ENCODE data around the gene CA6.
"Not testable (repeated sequence)": the region's sequence is repeated elsewhere in the genome, so short reads cannot be mapped to it uniquely, and the experiment has no call there.

Gene CA6

DNA sequence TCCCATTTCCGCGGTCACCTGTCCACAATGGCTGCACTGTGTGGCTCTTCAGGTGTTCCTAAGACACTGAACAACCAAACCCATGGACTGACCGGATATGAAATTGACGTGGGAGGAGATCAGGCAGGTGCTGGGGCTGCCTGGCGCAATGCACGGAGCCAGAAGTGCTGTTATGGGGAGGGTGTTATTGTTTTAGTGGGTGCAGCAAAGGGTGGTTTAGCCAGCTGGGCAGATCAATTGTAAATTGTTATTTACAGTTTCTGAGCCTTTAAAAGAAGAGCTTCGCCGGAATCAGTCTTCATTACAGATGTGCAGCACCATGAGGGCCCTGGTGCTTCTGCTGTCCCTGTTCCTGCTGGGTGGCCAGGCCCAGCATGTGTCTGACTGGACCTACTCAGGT is at the start of gene CA6:
TSS of gene CA6 (plus strand) at position 301 of the 400 bp plus-strand sequence. CDS start at position 320, 19 bp downstream.
- TF ChIP-seq, protein P1, sequence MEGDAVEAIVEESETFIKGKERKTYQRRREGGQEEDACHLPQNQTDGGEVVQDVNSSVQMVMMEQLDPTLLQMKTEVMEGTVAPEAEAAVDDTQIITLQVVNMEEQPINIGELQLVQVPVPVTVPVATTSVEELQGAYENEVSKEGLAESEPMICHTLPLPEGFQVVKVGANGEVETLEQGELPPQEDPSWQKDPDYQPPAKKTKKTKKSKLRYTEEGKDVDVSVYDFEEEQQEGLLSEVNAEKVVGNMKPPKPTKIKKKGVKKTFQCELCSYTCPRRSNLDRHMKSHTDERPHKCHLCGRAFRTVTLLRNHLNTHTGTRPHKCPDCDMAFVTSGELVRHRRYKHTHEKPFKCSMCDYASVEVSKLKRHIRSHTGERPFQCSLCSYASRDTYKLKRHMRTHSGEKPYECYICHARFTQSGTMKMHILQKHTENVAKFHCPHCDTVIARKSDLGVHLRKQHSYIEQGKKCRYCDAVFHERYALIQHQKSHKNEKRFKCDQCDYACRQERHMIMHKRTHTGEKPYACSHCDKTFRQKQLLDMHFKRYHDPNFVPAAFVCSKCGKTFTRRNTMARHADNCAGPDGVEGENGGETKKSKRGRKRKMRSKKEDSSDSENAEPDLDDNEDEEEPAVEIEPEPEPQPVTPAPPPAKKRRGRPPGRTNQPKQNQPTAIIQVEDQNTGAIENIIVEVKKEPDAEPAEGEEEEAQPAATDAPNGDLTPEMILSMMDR (IDR thresholded peaks at IDR 0.05; ENCODE audit: borderline replicate concordance, insufficient read depth, low read depth, low read length) = no peak
- H3K4me3 ChIP-seq (ENCODE audit: low read depth, low read length) = no peak within 1 kb of the TSS

DNA sequence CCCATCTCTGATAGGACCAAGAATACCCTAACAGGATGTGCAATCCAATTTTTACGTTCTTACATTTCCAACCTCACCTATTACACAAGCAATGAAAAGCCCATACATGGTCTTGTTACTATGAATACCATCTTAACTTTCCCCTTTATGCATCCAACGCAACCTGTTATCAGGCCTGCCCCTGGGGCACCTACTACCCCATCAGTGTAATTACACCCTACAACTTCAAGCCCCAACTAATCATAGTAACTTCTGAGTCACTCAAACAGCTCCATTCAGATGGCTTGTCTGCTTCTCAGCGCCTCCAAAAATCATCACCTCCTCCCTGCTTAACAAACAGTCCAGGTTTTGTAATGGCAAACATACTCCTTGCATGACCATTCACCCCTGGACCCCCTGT is 48.9 kb upstream of the CA6 start:
- not testable (repeated sequence) for H3K4me3 ChIP-seq (ENCODE audit: low read depth, low read length)

DNA sequence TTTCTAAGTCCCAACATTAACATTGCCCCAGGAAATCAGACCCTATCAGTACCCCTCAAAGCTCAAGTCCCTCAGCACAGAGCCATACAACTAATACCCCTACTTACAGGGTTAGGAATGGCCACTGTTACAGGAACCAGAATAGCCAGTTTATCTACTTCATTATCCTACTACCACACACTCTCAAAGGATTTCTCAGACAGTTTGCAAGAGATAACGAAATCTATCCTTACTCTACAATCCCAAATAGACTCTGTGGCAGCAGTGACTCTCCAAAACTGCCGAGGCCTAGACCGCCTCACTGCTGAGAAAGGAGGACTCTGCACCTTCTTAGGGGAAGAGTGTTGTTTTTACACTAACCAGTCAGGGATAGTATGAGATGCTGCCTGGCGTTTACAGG is 48.2 kb upstream of the CA6 start:
- not testable (repeated sequence) for H3K4me3 ChIP-seq (ENCODE audit: low read depth, low read length)

DNA sequence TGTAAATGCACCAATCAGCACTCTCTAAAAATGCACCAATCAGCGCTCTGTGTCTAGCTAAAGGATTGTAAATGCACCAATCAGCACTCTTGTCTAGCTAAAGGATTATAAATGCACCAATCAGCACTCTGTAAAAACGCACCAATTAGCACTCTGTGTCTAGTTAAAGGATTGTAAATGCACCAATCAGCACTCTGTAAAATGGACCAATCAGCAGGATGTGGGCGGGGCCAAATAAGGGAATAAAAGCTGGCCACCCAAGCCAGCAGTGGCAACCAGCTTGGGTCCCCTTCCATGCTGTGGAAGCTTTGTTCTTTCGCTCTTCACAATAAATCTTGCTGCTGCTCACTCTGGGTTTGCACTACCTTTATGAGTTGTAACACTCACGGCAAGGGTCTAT is 47.2 kb upstream of the CA6 start:
- not testable (repeated sequence) for H3K4me3 ChIP-seq (ENCODE audit: low read depth, low read length)

DNA sequence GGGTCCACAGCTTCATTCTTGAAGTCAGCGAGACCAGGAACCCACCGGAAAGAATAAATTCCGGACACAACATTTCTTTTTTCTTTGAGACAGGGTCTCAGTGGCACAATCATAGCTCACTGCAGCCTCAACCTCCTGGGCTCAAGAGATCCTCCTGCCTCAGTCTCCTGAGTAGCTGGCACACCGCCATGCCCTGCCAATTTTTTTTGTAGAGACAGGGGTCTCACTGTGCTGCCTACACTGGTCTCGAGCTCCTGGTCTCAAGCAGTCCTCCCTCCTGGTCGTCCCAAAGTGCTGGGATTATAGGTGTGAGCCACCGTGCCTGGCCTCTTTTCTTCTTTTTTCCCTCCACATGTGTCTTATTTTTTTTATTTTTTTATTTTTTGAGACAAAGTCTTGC is 46.6 kb upstream of the CA6 start:
- TF ChIP-seq, protein P1 (IDR thresholded peaks at IDR 0.05; ENCODE audit: borderline replicate concordance, insufficient read depth, low read depth, low read length) = no peak
- H3K4me3 ChIP-seq (ENCODE audit: low read depth, low read length) = no peak overlapping the region

DNA sequence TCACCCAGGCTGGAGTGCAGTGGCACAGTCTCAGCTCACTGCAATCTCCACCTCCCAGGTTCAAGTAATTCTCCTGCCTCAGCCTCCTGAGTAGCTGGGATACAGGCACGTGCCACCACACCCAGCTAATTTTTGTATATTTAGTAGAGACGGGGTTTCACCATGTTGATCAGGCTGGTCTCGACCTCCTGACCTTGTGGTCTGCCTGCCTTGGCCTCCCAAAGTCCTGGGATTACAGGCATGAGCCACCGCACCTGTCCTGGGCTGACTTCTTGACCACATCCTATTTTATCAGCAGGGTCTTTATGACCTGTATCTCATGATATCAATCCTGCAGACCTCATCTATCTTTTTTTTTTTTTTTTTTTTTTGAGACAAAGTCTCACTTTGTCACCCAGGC is 45.0 kb upstream of the CA6 start:
- H3K4me3 ChIP-seq (ENCODE audit: low read depth, low read length) = not testable (repeated sequence)

DNA sequence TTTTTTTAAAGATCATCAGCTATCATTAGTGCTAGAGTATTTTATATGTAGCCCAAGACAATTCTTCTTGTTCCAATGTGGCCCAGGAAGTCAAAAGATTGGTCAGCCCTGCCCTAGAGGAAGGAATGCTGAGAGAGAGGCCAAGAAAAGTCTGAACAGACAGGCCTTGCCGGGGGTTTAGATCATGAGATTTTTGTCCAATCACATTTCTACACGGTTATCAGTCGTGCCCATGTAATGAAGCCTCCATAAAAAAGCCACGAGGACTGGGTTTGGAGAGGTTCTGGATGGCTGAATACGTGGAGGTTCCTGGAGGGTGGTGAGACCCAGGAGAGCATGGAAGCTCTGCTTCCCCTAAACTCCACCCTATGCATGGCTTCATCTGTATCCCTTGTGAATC is 42.9 kb upstream of the CA6 start:
- TF ChIP-seq, protein P1 (IDR thresholded peaks at IDR 0.05; ENCODE audit: borderline replicate concordance, insufficient read depth, low read depth, low read length) = no peak
- H3K4me3 ChIP-seq (ENCODE audit: low read depth, low read length) = no peak overlapping the region

DNA sequence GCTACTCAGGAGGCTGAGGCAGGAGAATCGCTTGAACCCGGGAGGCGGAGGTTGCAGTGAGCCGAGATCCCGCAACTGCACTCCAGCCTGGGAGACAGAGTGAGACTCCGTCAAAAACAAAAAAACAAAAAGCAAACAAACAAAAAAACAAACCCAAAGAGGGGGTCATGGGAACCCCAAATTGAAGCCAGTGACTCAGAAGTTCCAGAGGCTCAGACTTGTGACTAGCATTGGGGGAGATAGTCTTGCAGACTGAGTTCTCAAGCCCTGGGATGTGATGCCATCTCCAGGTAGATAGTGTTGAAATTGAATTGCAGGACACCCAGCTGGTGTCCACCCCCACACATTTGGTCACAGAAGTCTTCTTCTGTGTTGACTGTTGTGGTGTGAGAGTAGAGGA is 42.3 kb upstream of the CA6 start:
- H3K4me3 ChIP-seq (ENCODE audit: low read depth, low read length) = no peak overlapping the region
- TF ChIP-seq, protein P1 (IDR thresholded peaks at IDR 0.05; ENCODE audit: borderline replicate concordance, insufficient read depth, low read depth, low read length) = no peak

DNA sequence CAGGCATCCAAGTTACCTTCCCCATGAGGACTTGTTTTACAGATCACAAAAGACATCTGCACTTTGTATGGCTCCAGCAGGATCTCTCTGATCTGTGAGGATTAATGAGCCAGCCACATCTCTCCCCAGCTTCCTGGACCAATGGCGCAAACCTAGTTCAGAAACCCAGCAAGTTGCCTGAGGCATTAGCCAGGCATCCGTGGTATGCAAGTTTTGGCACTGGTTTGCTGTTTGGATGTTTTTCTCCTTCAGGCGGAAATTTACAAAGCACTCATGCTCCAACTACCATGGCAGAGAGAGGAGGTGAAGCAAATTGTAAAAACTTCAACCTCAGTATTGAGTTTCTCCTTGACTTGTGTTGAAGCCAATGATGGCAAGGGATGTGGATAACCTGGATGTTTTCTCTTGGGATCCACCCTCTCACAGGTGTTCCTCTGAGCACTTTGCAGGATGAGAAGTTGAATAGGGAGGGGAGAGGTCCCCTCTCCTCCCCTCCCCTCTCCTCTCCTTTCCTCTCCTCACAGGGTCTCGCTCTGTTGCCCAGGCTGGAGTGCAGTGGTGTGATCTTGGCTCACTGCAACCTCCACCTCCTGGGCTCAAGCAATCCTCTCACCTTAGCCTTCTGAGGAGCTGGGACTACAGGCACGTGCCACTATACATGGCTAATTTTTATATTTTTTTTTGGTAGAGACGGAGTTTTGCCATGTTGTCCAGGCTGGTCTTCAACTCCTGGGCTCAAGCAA is 41.6 kb upstream of the CA6 start:
- no peak overlapping the region for H3K4me3 ChIP-seq (ENCODE audit: low read depth, low read length)
- TF ChIP-seq, protein P1 (IDR thresholded peaks at IDR 0.05; ENCODE audit: borderline replicate concordance, insufficient read depth, low read depth, low read length) = no peak

Measured in GM12875 (cell line).